ENCODE data around the gene PITPNC1.

PITPNC1 gene

GRCh38 chr17:67548693-67549092 lies 171.6 kb downstream of the PITPNC1 start:
- Histone ChIP-seq H3K79me2 (ENCODE audit: low read length) (no peaks in the 10 kb centered on the region), H2AFZ (ENCODE audit: low read length) (no peak overlapping the region), H3K27ac (ENCODE audit: low read length) (no peak overlapping the region), H3K27me3 (replicated peaks; ENCODE audit: insufficient read depth, low read length) (no peaks in the 10 kb centered on the region), H3K36me3 (replicated peaks; ENCODE audit: insufficient read depth, low read length) (no peaks in the 10 kb centered on the region), H3F3A (ENCODE audit: insufficient read depth, low read length) (no peaks in the 10 kb centered on the region), H4K20me1 (ENCODE audit: insufficient read depth, low read length) (no peaks in the 10 kb centered on the region), H3K9ac (ENCODE audit: low read length) (no peak overlapping the region), H3K9me2 (replicated peaks; ENCODE audit: insufficient read depth, low read length) (no peaks in the 10 kb centered on the region), H3K9me3 (replicated peaks; ENCODE audit: insufficient read depth, low read length) (no peaks in the 10 kb centered on the region), H3K4me3 (ENCODE audit: low read length) (no peak overlapping the region), H3K4me2 (ENCODE audit: low read depth, low read length) (no peak overlapping the region), H3K4me1 (ENCODE audit: low read length) (peaks cover 9% of the 10 kb centered on the region; the same call in 1 of the 2 replicates)
- no peak for DNase-seq
- no peak for TF ChIP-seq EZH2phosphoT487 (IDR thresholded peaks at IDR 0.05; ENCODE audit: low read length)
- no peak for TF ChIP-seq EZH2 (optimal IDR thresholded peaks at IDR 0.05; ENCODE audit: low read depth, low read length)
- TF ChIP-seq CTCF (IDR thresholded peaks at IDR 0.05; ENCODE audit: low read length), result no peak

- no peaks in the 10 kb centered on the region for H3K9me3 ChIP-seq (replicated peaks; ENCODE audit: insufficient read depth, low read length)
- H2AFZ ChIP-seq (ENCODE audit: low read length), result no peak overlapping the region
- H3F3A ChIP-seq (ENCODE audit: insufficient read depth, low read length), result no peaks in the 10 kb centered on the region
- no peaks in the 10 kb centered on the region for H3K36me3 ChIP-seq (replicated peaks; ENCODE audit: insufficient read depth, low read length)
- no peaks in the 10 kb centered on the region for H3K27me3 ChIP-seq (replicated peaks; ENCODE audit: insufficient read depth, low read length)
- no peak for DNase-seq
- no peak overlapping the region for H3K4me3 ChIP-seq (ENCODE audit: low read length)
- H3K4me2 ChIP-seq (ENCODE audit: low read depth, low read length), result no peak overlapping the region
- H4K20me1 ChIP-seq (ENCODE audit: insufficient read depth, low read length), result no peaks in the 10 kb centered on the region
- no peaks in the 10 kb centered on the region for H3K79me2 ChIP-seq (ENCODE audit: low read length)
- no peak overlapping the region for H3K27ac ChIP-seq (ENCODE audit: low read length)
- no peak overlapping the region for H3K9ac ChIP-seq (ENCODE audit: low read length)
- no peaks in the 10 kb centered on the region for H3K9me2 ChIP-seq (replicated peaks; ENCODE audit: insufficient read depth, low read length)
- peaks cover 9% of the 10 kb centered on the region; the same call in 1 of the 2 replicates for H3K4me1 ChIP-seq (ENCODE audit: low read length)
- no peak for TF ChIP-seq CTCF (IDR thresholded peaks at IDR 0.05; ENCODE audit: low read length)
- no peak for TF ChIP-seq EZH2 (optimal IDR thresholded peaks at IDR 0.05; ENCODE audit: low read depth, low read length)
- TF ChIP-seq EZH2phosphoT487 (IDR thresholded peaks at IDR 0.05; ENCODE audit: low read length), result no peak
Observed at GRCh38 chr17:67549820-67550219, 172.7 kb downstream of the PITPNC1 start.

GRCh38 chr17:67554634-67555033 lies 177.6 kb downstream of the PITPNC1 start:
- Histone ChIP-seq H3K9me3 (replicated peaks; ENCODE audit: insufficient read depth, low read length) (no peaks in the 10 kb centered on the region), H3K4me2 (ENCODE audit: low read depth, low read length) (no peak overlapping the region), H3K27me3 (replicated peaks; ENCODE audit: insufficient read depth, low read length) (no peaks in the 10 kb centered on the region), H2AFZ (ENCODE audit: low read length) (no peak overlapping the region), H3K79me2 (ENCODE audit: low read length) (no peaks in the 10 kb centered on the region), H3K9me2 (replicated peaks; ENCODE audit: insufficient read depth, low read length) (no peaks in the 10 kb centered on the region), H3K9ac (ENCODE audit: low read length) (no peak overlapping the region), H3F3A (ENCODE audit: insufficient read depth, low read length) (no peaks in the 10 kb centered on the region), H3K36me3 (replicated peaks; ENCODE audit: insufficient read depth, low read length) (no peaks in the 10 kb centered on the region), H3K4me1 (ENCODE audit: low read length) (no peaks in the 10 kb centered on the region), H3K27ac (ENCODE audit: low read length) (no peak overlapping the region), H3K4me3 (ENCODE audit: low read length) (no peak overlapping the region), H4K20me1 (ENCODE audit: insufficient read depth, low read length) (no peaks in the 10 kb centered on the region)
- TF ChIP-seq CTCF (IDR thresholded peaks at IDR 0.05; ENCODE audit: low read length) (no peak), EZH2 (optimal IDR thresholded peaks at IDR 0.05; ENCODE audit: low read depth, low read length) (no peak), EZH2phosphoT487 (IDR thresholded peaks at IDR 0.05; ENCODE audit: low read length) (no peak)
- DNase-seq, result no peak
